Thyroid gland (tissue), 4 donors: Measurements from ENCODE around the gene ADGRG1. TPM values are rescaled to one million over a fixed set of nuclear protein-coding genes. Genes with fewer than 3 reads are reported as not detected.

ENCODE experiments used
- DNase-seq, 2 donors: peaks; one replicate each; pipeline ENCODE4 v3.0.0-alpha.2; 2019
- H3K27ac ChIP-seq, 3 donors: fragments of 200-600 bp; sonication (generic); 1 replicate in 2 of 3; 2 replicates in 1 of 3; pipeline ENCODE4 v1.5.1; 2016 to 2019; ENCODE audit warnings: mild to moderate bottlenecking in 1 of 3, moderate library complexity in 1 of 3
- H3K27me3 ChIP-seq: fragments of 200-600 bp; sonication (generic); one replicate; pipeline ENCODE4 v1.5.1; 2019
- H3K36me3 ChIP-seq, 2 donors: fragments of 200-600 bp; sonication (generic); one replicate each; pipeline ENCODE4 v1.5.1; 2016 to 2019
- H3K4me1 ChIP-seq, 2 donors: fragments of 200-600 bp; sonication (generic); one replicate each; pipeline ENCODE4 v1.5.1; 2017 to 2019
- H3K4me3 ChIP-seq, 3 donors: fragments of 200-600 bp; sonication (generic); replicated peaks in 1 of 3; 1 replicate in 2 of 3; 2 replicates in 1 of 3; pipeline ENCODE4 v1.5.1; 2016; ENCODE audit warnings: mild to moderate bottlenecking in 1 of 3
- H3K9me3 ChIP-seq: fragments of 200-600 bp; sonication (generic); one replicate; pipeline ENCODE4 v1.5.1; 2017
- POLR2A ChIP-seq, 2 donors: fragments of 450-650 bp; IDR thresholded peaks; one replicate each; pipeline ENCODE4 v1.6.1; 2017; ENCODE audit warnings: antibody characterized with exemption in 2 of 2, mild to moderate bottlenecking in 2 of 2, moderate library complexity in 1 of 2
- WGBS, 2 donors: methylation state at CpG; one replicate each; pipeline ENCODE4 v1.1.5; 2017; 5-methylcytosine and 5-hydroxymethylcytosine counted together
- intact Hi-C: fragments of 100-400 bp; cut with DNase I; formaldehyde crosslinking; loops from one replicate; pipeline ENCODE4 v1.15.1; 2023
- total RNA-seq, 4 donors: library from RNA; depleted of rRNA; stranded (reverse); fragments of >200 nt; gene quantifications; one replicate each; pipeline ENCODE4 v1.2.3, GENCODE V29; 2016
- TF ChIP-seq, protein P1 (sequence below), 6 experiments: fragments of 200-600 bp in 3 of 6; fragments of 450-650 bp in 3 of 6; sonication (generic) in 3 of 6; IDR thresholded peaks; one replicate each; pipeline ENCODE4 v1.5.1; 2016 to 2019; ENCODE audit warnings: antibody characterized with exemption in 6 of 6, mild to moderate bottlenecking in 2 of 6, inconsistent platforms in 1 of 6, moderate library complexity in 1 of 6

The ADGRG1 gene
- total RNA-seq, 4 donors from 2014 or later: 120 to 295 (median 239) TPM

- Histone ChIP-seq H3K9me3 (no peaks in the 10 kb centered on the region), H3K27me3 (no peaks in the 10 kb centered on the region), H3K36me3 (peaks cover 37 to 55% of the 10 kb centered on the region in 2 donors), H3K4me1 (peaks cover 0 to 23% of the 10 kb centered on the region in 2 donors), H3K4me3 (no peak overlapping the region), H3K27ac (peak overlapping the region in 1 of 3 donors; percentile 17)
- WGBS, 2 donors: 87 to 92% methylated on average over 9 to 10 of the region's 10 CpGs
- no peak for DNase-seq
- TF ChIP-seq POLR2A (IDR thresholded peaks at IDR 0.05): no peak
- TF ChIP-seq, protein P1, sequence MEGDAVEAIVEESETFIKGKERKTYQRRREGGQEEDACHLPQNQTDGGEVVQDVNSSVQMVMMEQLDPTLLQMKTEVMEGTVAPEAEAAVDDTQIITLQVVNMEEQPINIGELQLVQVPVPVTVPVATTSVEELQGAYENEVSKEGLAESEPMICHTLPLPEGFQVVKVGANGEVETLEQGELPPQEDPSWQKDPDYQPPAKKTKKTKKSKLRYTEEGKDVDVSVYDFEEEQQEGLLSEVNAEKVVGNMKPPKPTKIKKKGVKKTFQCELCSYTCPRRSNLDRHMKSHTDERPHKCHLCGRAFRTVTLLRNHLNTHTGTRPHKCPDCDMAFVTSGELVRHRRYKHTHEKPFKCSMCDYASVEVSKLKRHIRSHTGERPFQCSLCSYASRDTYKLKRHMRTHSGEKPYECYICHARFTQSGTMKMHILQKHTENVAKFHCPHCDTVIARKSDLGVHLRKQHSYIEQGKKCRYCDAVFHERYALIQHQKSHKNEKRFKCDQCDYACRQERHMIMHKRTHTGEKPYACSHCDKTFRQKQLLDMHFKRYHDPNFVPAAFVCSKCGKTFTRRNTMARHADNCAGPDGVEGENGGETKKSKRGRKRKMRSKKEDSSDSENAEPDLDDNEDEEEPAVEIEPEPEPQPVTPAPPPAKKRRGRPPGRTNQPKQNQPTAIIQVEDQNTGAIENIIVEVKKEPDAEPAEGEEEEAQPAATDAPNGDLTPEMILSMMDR (IDR thresholded peaks at IDR 0.05): no peak
- intact Hi-C loops: loop anchor here (5.0 kb wide), 1 partner anchor 59 kb away; no protein-coding TSS in a partner anchor
These were observed 23.2 kb downstream of the ADGRG1 start for GRCh38 chr16:57651344-57652333.

DNA sequence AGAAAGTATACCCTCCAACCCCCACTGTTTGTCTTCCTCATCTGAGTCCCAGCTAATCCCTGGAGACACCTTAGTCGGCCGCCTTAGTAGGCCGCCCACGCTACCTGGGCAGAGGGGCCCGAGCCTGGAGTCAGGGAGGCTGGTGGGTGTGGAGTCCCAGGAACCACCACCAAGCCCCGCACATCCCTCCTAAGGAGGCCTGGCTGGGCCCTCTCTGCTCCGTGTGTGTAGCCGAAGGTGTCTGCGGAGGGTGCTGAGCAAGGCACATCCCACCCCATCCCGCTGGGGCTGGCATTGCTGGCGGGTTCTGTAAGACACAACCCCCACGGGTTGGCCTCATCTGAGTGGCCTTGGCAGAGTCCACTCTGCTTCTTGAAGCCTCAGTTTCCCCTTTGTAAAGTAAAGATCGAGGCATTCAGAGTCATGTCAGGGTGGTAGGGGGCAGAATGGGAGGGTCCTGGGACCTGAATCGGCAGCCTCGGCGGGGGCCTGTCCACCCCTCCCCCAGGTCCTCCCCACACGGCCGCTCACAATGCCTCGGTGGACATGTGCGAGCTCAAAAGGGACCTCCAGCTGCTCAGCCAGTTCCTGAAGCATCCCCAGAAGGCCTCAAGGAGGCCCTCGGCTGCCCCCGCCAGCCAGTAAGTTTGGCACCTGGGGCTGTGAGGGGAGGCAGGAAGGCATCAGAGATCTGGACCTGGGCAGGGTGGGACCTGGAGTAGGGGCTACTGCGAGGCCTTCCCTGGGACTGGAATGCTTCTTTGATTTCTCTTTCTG lies 24.5 kb downstream of the ADGRG1 start:
- intact Hi-C loops: loop anchor here (5.0 kb wide), 1 partner anchor 61 kb away; no protein-coding TSS in a partner anchor
- Histone ChIP-seq H3K36me3 (peaks cover 45 to 67% of the 10 kb centered on the region in 2 donors), H3K4me1 (peaks cover 0 to 10% of the 10 kb centered on the region in 2 donors), H3K27me3 (no peaks in the 10 kb centered on the region), H3K4me3 (no peak overlapping the region), H3K9me3 (no peaks in the 10 kb centered on the region), H3K27ac (peak overlapping the region in 1 of 3 donors; percentile 40)
- WGBS, 2 donors: 90 to 91% methylated on average over 10 to 23 of the region's 23 CpGs
- DNase-seq: no peak
- TF ChIP-seq, protein P1 (IDR thresholded peaks at IDR 0.05): no peak
- TF ChIP-seq POLR2A (IDR thresholded peaks at IDR 0.05): no peak

DNA sequence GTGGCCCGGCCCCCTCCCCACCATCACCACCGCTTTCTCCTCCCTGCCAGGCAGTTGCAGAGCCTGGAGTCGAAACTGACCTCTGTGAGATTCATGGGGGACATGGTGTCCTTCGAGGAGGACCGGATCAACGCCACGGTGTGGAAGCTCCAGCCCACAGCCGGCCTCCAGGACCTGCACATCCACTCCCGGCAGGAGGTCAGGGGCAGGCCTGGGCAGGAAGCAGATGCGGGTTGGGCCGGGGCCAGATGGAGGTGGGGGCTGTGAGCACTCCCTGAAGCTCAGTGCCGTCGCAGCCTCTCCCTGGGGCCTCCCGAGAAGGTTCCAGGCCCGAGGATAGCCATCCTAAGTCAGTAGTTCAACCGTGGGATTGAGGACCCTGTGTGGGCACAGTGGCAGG lies 25.5 kb downstream of the ADGRG1 start:
- 64 to 66% methylated on average over 13 to 15 of the region's 16 CpGs for WGBS, 2 donors
- H3K27me3 ChIP-seq: no peaks in the 10 kb centered on the region
- peak in 1 of 2 donors; percentile 30 for TF ChIP-seq POLR2A (IDR thresholded peaks at IDR 0.05)
- TF ChIP-seq, protein P1 (IDR thresholded peaks at IDR 0.05): no peak
- intact Hi-C loops: loop anchor here (5.0 kb wide), 1 partner anchor 62 kb away; no protein-coding TSS in a partner anchor
- peak in 1 of 2 donors; percentile 43 for DNase-seq
- peak overlapping the region in 1 of 3 donors; percentile 40 for H3K27ac ChIP-seq
- no peaks in the 10 kb centered on the region for H3K9me3 ChIP-seq
- H3K4me3 ChIP-seq: no peak overlapping the region
- peaks cover 52 to 74% of the 10 kb centered on the region in 2 donors for H3K36me3 ChIP-seq
- H3K4me1 ChIP-seq: no peaks in the 10 kb centered on the region

DNA sequence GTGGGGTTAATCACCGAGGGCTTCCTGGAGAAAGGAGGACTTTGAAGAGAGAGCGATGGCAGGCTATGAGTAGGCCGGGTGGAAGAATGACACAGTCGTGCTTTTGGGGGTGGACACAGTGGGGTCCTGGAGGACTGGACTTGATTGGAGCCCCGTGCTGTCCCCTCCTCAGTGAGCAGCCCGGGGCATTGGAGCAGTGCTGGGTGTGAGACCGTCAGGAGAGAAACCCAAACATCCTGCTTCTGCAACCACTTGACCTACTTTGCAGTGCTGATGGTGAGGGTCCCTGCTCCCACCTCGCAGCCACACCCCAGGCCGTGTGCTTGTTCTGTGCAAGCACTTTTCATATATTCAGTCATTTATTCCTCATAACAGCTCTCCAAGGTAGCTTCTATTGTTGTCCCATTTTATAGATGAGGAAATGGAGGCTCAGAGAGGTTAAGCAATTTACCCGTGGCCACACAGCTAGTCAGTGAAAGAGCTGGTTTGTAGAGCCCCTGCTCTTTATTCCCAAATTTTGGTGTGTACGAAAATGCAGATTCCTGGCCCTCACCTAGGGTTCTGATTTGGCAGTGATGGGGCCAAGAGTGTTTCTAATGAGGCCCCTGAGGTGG lies 28.0 kb downstream of the ADGRG1 start:
- intact Hi-C loops: no loop called here
- DNase-seq: no peak
- H3K9me3 ChIP-seq: no peaks in the 10 kb centered on the region
- 79 to 88% methylated on average over 10 to 11 of the region's 11 CpGs for WGBS, 2 donors
- H3K27me3 ChIP-seq: no peaks in the 10 kb centered on the region
- H3K4me1 ChIP-seq: no peaks in the 10 kb centered on the region
- no peak for TF ChIP-seq POLR2A (IDR thresholded peaks at IDR 0.05)
- TF ChIP-seq, protein P1 (IDR thresholded peaks at IDR 0.05): no peak
- H3K36me3 ChIP-seq: peaks cover 70 to 92% of the 10 kb centered on the region in 2 donors
- H3K4me3 ChIP-seq: no peak overlapping the region
- H3K27ac ChIP-seq: no peak overlapping the region
